SIG-M5 (cell line): ENCODE data around the gene PTPN5.
"Not testable (repeated sequence)": the region's sequence is repeated elsewhere in the genome, so short reads cannot be mapped to it uniquely, and the experiment has no call there.

Experiments used
- DNase-seq: peaks from one replicate; lab custom pipeline; 2025; lab: John Stamatoyannopoulos, UW

The PTPN5 gene

GRCh38 chr11:18681949-18682348, 109.6 kb downstream of the PTPN5 start:
- DNase-seq, result not testable (repeated sequence)
